Stomach (tissue), 9 donors: ENCODE results near the gene RELN. TPM values are rescaled to one million over a fixed set of nuclear protein-coding genes. Genes with fewer than 3 reads are reported as not detected.

Experiments
- DNase-seq, 2 donors: peaks; one replicate each; pipeline versions ENCODE4 v3.0.0 to v3.0.0-alpha.2; 2013 to 2019
- H3K27ac ChIP-seq, 5 donors: fragments of 200-600 bp in 4 of 5; sonication (generic) in 4 of 5; one replicate each; pipeline ENCODE4 v1.5.1; 2013 to 2019; ENCODE audit warnings: mild to moderate bottlenecking in 1 of 5, moderate library complexity in 1 of 5
- H3K27me3 ChIP-seq, 3 donors: fragments of 200-600 bp; sonication (generic); one replicate each; pipeline ENCODE4 v1.5.1; 2017 to 2019; ENCODE audit warnings: mixed run types in 1 of 3
- H3K36me3 ChIP-seq, 4 donors: fragments of 200-600 bp; sonication (generic); 1 replicate in 3 of 4; 2 replicates in 1 of 4; pipeline ENCODE4 v1.5.1; 2016 to 2019
- H3K4me1 ChIP-seq, 4 donors: fragments of 200-600 bp; sonication (generic); one replicate each; pipeline ENCODE4 v1.5.1; 2016 to 2019
- H3K4me3 ChIP-seq, 4 donors: fragments of 200-600 bp; sonication (generic) in 3 of 4; one replicate each; pipeline ENCODE4 v1.5.1; 2016 to 2019; ENCODE audit warnings: mild to moderate bottlenecking in 1 of 4
- H3K9me3 ChIP-seq, 4 donors: fragments of 200-600 bp; sonication (generic); one replicate each; pipeline ENCODE4 v1.5.1; 2016 to 2019
- EP300 ChIP-seq: sonication (generic); formaldehyde crosslinking; IDR thresholded peaks from one replicate; pipeline ENCODE4 v1.6.1; 2017; ENCODE audit warnings: antibody characterized with exemption
- POLR2A ChIP-seq, 4 donors: fragments of 450-650 bp; IDR thresholded peaks; one replicate each; pipeline ENCODE4 v1.6.1; 2016; ENCODE audit warnings: antibody characterized with exemption in 4 of 4, control low read depth in 2 of 4, mild to moderate bottlenecking in 1 of 4, moderate library complexity in 1 of 4
- POLR2AphosphoS5 ChIP-seq, 3 donors: sonication (generic); formaldehyde crosslinking; IDR thresholded peaks; one replicate each; pipeline ENCODE4 v1.6.1; 2016; ENCODE audit warnings: antibody characterized with exemption in 3 of 3
- WGBS, 5 donors: extraction: QIAGEN DNeasy Blood & Tissue Kit in 3 of 5; methylation state at CpG; one replicate each; pipeline versions ENCODE4 v1.1.5 to v1.1.7; 2013 to 2018; 5-methylcytosine and 5-hydroxymethylcytosine counted together
- intact Hi-C: fragments of 100-400 bp; cut with DNase I; formaldehyde crosslinking; loops from one replicate; pipeline ENCODE4 v1.15.1; 2023; ENCODE audit warnings: low total_unique reads
- polyA plus RNA-seq, 3 donors: library from polyadenylated mRNA; stranded (reverse); fragments of 200-250 nt; gene quantifications; one replicate each; pipeline ENCODE4 v1.2.3, GENCODE V29; 2013
- total RNA-seq, 5 donors: library from RNA; depleted of rRNA; stranded (reverse); fragments of >200 nt; gene quantifications; one replicate each; pipeline versions ENCODE4 v1.1.0 to v1.2.3, GENCODE V29; 2014 to 2016
- TF ChIP-seq, protein P1 (sequence below), 7 experiments: fragments of 450-650 bp in 4 of 7; fragments of 200-600 bp in 3 of 7; sonication (generic) in 3 of 7; IDR thresholded peaks; one replicate each; pipeline ENCODE4 v1.5.1; 2016 to 2019; ENCODE audit warnings: antibody characterized with exemption in 7 of 7, control low read depth in 2 of 7, mild to moderate bottlenecking in 1 of 7
- donor health status: healthy with polysubstance abuse.
- donor health status: Bipolar disorder and iron deficiency.
- donor health status: healthy.

Gene RELN
- total and polyA plus RNA-seq, 8 donors: 0.19 to 14.3 (median 2.2) TPM

DNA sequence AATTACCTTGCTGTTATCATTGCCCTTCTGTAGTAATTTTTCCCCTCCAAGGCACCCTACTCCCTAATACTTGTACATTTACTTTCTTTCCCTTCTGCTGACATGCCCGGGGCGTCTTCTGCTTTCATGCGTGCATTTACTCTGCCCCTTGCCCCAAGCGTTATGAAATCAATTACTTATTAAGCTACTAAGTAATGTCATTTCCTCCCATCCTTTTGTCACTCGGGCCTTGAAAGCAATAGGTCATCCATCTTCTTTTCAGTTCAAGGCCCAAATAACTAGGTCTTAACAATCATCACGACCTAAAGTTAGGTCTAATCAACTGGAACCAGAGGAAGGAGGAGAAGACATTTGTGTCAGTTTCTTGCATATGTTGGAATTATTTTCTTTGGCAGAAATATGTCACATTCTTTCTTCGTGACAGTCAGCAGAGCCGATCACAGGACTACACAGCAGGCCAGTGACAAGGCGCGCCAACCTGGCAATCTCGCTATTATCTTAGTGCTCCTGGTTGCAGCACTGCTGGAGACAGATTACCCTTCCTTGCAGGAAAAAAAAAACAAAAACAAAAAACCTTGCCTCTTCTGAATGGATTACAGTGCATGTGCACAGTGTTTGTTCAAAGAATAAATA is 179.2 kb downstream of the RELN start:
- no peak overlapping the region for H3K4me3 ChIP-seq
- H3K9me3 ChIP-seq: no peaks in the 10 kb centered on the region
- intact Hi-C loops: no loop called here
- 47 to 60% (median 54%) methylated on average over 11 of the region's 11 CpGs for WGBS, 5 donors
- TF ChIP-seq, protein P1, sequence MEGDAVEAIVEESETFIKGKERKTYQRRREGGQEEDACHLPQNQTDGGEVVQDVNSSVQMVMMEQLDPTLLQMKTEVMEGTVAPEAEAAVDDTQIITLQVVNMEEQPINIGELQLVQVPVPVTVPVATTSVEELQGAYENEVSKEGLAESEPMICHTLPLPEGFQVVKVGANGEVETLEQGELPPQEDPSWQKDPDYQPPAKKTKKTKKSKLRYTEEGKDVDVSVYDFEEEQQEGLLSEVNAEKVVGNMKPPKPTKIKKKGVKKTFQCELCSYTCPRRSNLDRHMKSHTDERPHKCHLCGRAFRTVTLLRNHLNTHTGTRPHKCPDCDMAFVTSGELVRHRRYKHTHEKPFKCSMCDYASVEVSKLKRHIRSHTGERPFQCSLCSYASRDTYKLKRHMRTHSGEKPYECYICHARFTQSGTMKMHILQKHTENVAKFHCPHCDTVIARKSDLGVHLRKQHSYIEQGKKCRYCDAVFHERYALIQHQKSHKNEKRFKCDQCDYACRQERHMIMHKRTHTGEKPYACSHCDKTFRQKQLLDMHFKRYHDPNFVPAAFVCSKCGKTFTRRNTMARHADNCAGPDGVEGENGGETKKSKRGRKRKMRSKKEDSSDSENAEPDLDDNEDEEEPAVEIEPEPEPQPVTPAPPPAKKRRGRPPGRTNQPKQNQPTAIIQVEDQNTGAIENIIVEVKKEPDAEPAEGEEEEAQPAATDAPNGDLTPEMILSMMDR (IDR thresholded peaks at IDR 0.05): no peak
- TF ChIP-seq EP300 (no peak), POLR2AphosphoS5 (IDR thresholded peaks at IDR 0.05) (no peak), POLR2A (IDR thresholded peaks at IDR 0.05) (no peak)
- peaks cover 0 to 5% (median 0%) of the 10 kb centered on the region in 4 donors for H3K4me1 ChIP-seq
- no peaks in the 10 kb centered on the region for H3K27me3 ChIP-seq
- DNase-seq: no peak
- H3K27ac ChIP-seq: no peak overlapping the region
- H3K36me3 ChIP-seq: no peaks in the 10 kb centered on the region

DNA sequence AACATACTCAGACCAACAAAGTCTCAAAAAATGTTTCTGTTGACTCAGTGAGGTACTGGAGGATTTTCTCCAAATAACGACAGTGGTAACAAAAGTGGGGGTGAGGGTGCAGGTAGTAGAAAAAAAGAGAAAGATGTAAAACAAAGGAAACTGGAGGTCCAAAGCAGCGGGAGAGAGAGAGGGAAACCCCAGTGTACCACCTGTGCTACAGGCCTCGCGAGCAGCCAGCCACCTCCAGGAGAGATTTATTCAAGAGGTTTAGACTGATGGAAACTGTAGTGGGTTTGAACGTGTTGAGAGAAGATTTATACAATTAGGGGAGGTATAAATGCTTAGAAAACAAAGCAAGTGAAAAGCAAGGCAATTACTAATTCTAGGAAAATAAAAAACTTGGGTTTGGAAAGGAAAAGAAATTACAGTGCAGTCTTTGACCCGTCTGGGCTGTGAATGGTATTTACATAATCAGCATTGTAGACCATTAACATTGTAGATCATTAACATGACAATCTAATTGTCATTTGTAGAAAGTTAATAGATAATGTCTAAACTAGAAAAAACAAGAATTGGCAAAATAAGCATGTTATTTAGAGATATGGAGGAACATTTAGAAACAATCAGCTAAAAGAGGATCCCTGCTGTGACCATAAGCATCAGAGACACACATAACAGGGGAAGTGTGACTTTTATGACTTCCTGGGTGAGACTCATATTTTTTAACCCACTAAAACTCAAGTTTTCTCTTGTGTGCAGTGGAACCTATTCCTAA is 180.0 kb downstream of the RELN start:
- Histone ChIP-seq H3K4me3 (no peak overlapping the region), H3K4me1 (peaks cover 0 to 5% (median 0%) of the 10 kb centered on the region in 4 donors), H3K27ac (no peak overlapping the region), H3K27me3 (no peaks in the 10 kb centered on the region), H3K36me3 (no peaks in the 10 kb centered on the region), H3K9me3 (no peaks in the 10 kb centered on the region)
- 58 to 64% (median 61%) methylated on average over 6 of the region's 6 CpGs for WGBS, 5 donors
- intact Hi-C loops: no loop called here
- DNase-seq: no peak
- TF ChIP-seq EP300 (no peak), POLR2AphosphoS5 (IDR thresholded peaks at IDR 0.05) (no peak)

DNA sequence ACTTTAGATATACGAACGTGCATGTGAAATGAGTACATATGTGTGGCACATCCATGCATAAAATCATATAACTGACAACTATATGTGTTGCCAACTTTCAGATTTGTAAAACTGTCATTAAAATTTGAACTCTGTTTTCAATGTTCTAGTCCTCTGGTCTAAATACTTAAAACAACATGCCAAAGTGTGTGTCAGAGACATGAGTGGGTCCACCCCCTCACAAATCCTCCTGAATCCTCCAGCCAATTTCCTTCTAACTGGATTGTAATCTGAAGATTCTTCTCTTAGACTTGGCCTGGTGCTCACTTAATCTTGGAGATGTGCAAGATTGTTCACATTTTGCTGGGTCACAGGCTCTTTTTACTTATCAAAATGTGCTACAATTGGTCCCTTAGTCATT is 184.1 kb downstream of the RELN start:
- H3K4me1 ChIP-seq: no peaks in the 10 kb centered on the region
- H3K4me3 ChIP-seq: no peak overlapping the region
- no peaks in the 10 kb centered on the region for H3K36me3 ChIP-seq
- H3K27ac ChIP-seq: no peak overlapping the region
- H3K9me3 ChIP-seq: no peaks in the 10 kb centered on the region
- 83 to 97% (median 88%) methylated on average over 2 of the region's 2 CpGs for WGBS, 5 donors
- DNase-seq: peak in 1 of 2 donors; percentile 5
- intact Hi-C loops: no loop called here
- no peak for TF ChIP-seq EP300
- TF ChIP-seq, protein P1 (IDR thresholded peaks at IDR 0.05): no peak
- TF ChIP-seq POLR2A (IDR thresholded peaks at IDR 0.05): no peak
- no peak for TF ChIP-seq POLR2AphosphoS5 (IDR thresholded peaks at IDR 0.05)
- H3K27me3 ChIP-seq: no peaks in the 10 kb centered on the region

DNA sequence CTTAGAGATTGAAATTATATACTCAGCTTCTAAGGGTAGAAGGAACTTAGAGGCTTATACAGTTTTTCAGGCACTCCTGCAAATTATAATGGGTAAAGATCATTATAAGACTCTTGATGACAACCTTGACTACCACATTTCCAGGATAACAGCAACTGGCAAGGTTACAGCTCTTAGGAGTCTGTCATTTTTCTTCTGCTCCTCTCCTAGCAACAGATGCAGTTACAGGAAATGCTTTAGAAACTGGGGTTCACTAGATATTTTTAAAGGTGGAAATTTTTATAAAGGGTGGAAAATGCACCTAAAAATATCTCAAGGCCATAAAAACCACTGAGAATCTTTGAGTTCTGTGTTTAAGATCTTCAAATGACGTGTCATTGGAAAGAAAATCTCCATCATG is 185.8 kb downstream of the RELN start:
- H3K36me3 ChIP-seq: no peaks in the 10 kb centered on the region
- H3K4me3 ChIP-seq: no peak overlapping the region
- no peaks in the 10 kb centered on the region for H3K9me3 ChIP-seq
- 36 to 72% (median 65%) methylated on average over 1 of the region's 1 CpG for WGBS, 5 donors
- intact Hi-C loops: no loop called here
- no peak for DNase-seq
- no peaks in the 10 kb centered on the region for H3K4me1 ChIP-seq
- no peak overlapping the region for H3K27ac ChIP-seq
- H3K27me3 ChIP-seq: no peaks in the 10 kb centered on the region
- no peak for TF ChIP-seq POLR2AphosphoS5 (IDR thresholded peaks at IDR 0.05)
- TF ChIP-seq POLR2A (IDR thresholded peaks at IDR 0.05): no peak
- TF ChIP-seq, protein P1 (IDR thresholded peaks at IDR 0.05): no peak
- TF ChIP-seq EP300: no peak

DNA sequence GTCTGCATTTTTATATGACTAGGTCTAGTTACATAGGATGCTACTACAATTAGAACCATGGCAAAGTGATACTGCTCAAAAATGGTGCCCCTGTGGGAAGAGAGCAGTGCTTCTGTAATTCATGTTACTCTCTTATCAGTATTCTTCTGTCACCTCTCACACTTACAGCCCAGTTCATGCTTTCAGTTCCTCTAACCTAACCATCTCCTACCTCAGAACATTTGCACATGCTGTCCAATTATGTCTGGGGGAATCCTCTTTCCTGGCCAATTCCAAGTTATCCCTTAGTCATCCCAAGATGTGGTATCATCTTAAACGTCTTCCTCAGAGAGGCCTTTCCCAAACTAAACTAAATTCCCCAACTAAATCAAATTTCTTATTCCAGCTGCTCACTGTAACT is 190.2 kb downstream of the RELN start:
- Histone ChIP-seq H3K4me3 (no peak overlapping the region), H3K27me3 (no peaks in the 10 kb centered on the region), H3K36me3 (no peaks in the 10 kb centered on the region), H3K9me3 (no peaks in the 10 kb centered on the region), H3K4me1 (no peaks in the 10 kb centered on the region), H3K27ac (no peak overlapping the region)
- DNase-seq: no peak
- intact Hi-C loops: no loop called here
- TF ChIP-seq, protein P1 (IDR thresholded peaks at IDR 0.05): no peak
- TF ChIP-seq POLR2A (IDR thresholded peaks at IDR 0.05): no peak
- no peak for TF ChIP-seq EP300
- TF ChIP-seq POLR2AphosphoS5 (IDR thresholded peaks at IDR 0.05): no peak
- WGBS, 5 donors: 26 to 58% (median 56%) methylated on average over 1 of the region's 1 CpG
